ENCODE measurements around the gene LGR6.

The LGR6 gene

DNA sequence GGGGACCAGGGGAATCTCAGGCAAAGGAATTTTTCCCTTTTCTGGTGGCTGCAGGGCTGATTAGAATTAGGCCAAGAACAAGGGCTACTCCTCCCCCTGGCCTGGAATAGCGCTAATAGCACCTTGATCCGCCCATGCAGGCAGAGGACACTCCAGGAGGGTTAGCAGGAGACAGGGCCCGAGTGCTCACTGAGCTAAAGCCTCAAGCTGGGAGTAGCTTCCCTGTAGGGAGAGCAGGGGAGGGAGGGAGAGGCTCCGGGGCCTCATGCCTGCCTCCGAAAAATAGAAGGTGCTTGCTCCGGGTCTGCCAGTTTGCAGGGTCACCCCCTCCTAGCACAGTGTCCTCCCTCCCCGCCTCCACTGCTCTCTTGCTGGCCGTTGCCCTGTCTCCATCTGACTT lies 37.0 kb upstream of the LGR6 start:
- Histone ChIP-seq H4K91ac (ENCODE audit: low read depth, low read length) (no peak overlapping the region), H2BK120ac (ENCODE audit: insufficient read depth, low read length, poor library complexity) (no peak overlapping the region), H3K23ac (ENCODE audit: low read length) (no peak overlapping the region), H2BK12ac (ENCODE audit: low read length) (no peak overlapping the region), H3K18ac (ENCODE audit: low read length) (no peak overlapping the region), H3K27ac (ENCODE audit: low read depth, low read length) (no peak overlapping the region), H2BK5ac (ENCODE audit: low read depth, low read length, poor library complexity) (no peak overlapping the region), H3K27me3 (ENCODE audit: insufficient read depth, low read length) (no peaks in the 10 kb centered on the region), H3K4ac (ENCODE audit: low read depth, low read length) (no peak overlapping the region), H3K14ac (ENCODE audit: low read length) (no peak overlapping the region), H3K79me2 (ENCODE audit: control insufficient read depth, insufficient read depth, low read length, poor library complexity) (no peaks in the 10 kb centered on the region), H3K36me3 (ENCODE audit: control insufficient read depth in 1 of 2, insufficient read depth in 2 of 2, low read length in 2 of 2) (no peaks in the 10 kb centered on the region), H4K12ac (ENCODE audit: low read depth, low read length) (no peak overlapping the region), H3K79me1 (ENCODE audit: low read length) (no peaks in the 10 kb centered on the region), H3K4me1 (ENCODE audit: control insufficient read depth in 1 of 2, insufficient read depth in 2 of 2, low read length in 2 of 2) (peaks cover 0 to 3% of the 10 kb centered on the region in 2 experiments), H3K9ac (ENCODE audit: low read length) (no peak overlapping the region), H3K4me2 (ENCODE audit: low read length) (no peak overlapping the region), H3K4me3 (ENCODE audit: low read depth, low read length) (no peak overlapping the region), H3K9me3 (ENCODE audit: insufficient read depth, low read depth, low read length) (no peaks in the 10 kb centered on the region), H4K8ac (ENCODE audit: low read depth, low read length) (no peak overlapping the region), H2AFZ (ENCODE audit: insufficient read depth, low read length, poor library complexity) (no peak overlapping the region), H2AK5ac (ENCODE audit: low read length) (no peak overlapping the region)
- DNase-seq: no peak
- no CpG with 5 or more reads among the region's 8 CpGs for WGBS (ENCODE audit: extremely low coverage, insufficient coverage, insufficient read length)

GRCh38 chr1:202157945-202158344 lies 35.7 kb upstream of the LGR6 start:
- no peak overlapping the region for H2BK12ac ChIP-seq (ENCODE audit: low read length)
- no peak overlapping the region for H2AK5ac ChIP-seq (ENCODE audit: low read length)
- H3K4me1 ChIP-seq (ENCODE audit: control insufficient read depth in 1 of 2, insufficient read depth in 2 of 2, low read length in 2 of 2): peaks cover 2 to 3% of the 10 kb centered on the region in 2 experiments
- H3K18ac ChIP-seq (ENCODE audit: low read length): no peak overlapping the region
- H3K4me2 ChIP-seq (ENCODE audit: low read length): no peak overlapping the region
- no peak overlapping the region for H4K12ac ChIP-seq (ENCODE audit: low read depth, low read length)
- H3K4ac ChIP-seq (ENCODE audit: low read depth, low read length): no peak overlapping the region
- no peak overlapping the region for H4K91ac ChIP-seq (ENCODE audit: low read depth, low read length)
- H3K79me2 ChIP-seq (ENCODE audit: control insufficient read depth, insufficient read depth, low read length, poor library complexity): no peaks in the 10 kb centered on the region
- H3K4me3 ChIP-seq (ENCODE audit: low read depth, low read length): no peak overlapping the region
- H2BK5ac ChIP-seq (ENCODE audit: low read depth, low read length, poor library complexity): no peak overlapping the region
- no peak overlapping the region for H2AFZ ChIP-seq (ENCODE audit: insufficient read depth, low read length, poor library complexity)
- no peak overlapping the region for H3K23ac ChIP-seq (ENCODE audit: low read length)
- no peaks in the 10 kb centered on the region for H3K9me3 ChIP-seq (ENCODE audit: insufficient read depth, low read depth, low read length)
- H3K14ac ChIP-seq (ENCODE audit: low read length): no peak overlapping the region
- no CpG with 5 or more reads among the region's 10 CpGs for WGBS (ENCODE audit: extremely low coverage, insufficient coverage, insufficient read length)
- no peak overlapping the region for H2BK120ac ChIP-seq (ENCODE audit: insufficient read depth, low read length, poor library complexity)
- H4K8ac ChIP-seq (ENCODE audit: low read depth, low read length): no peak overlapping the region
- H3K27ac ChIP-seq (ENCODE audit: low read depth, low read length): no peak overlapping the region
- no peaks in the 10 kb centered on the region for H3K36me3 ChIP-seq (ENCODE audit: control insufficient read depth in 1 of 2, insufficient read depth in 2 of 2, low read length in 2 of 2)
- H3K9ac ChIP-seq (ENCODE audit: low read length): no peak overlapping the region
- no peak for DNase-seq
- H3K79me1 ChIP-seq (ENCODE audit: low read length): no peaks in the 10 kb centered on the region
- H3K27me3 ChIP-seq (ENCODE audit: insufficient read depth, low read length): no peaks in the 10 kb centered on the region

GRCh38 chr1:202158810-202159533 lies 34.6 kb upstream of the LGR6 start:
- Histone ChIP-seq H3K4ac (ENCODE audit: low read depth, low read length) (no peak overlapping the region), H3K9ac (ENCODE audit: low read length) (no peak overlapping the region), H3K18ac (ENCODE audit: low read length) (no peak overlapping the region), H4K91ac (ENCODE audit: low read depth, low read length) (no peak overlapping the region), H3K4me2 (ENCODE audit: low read length) (no peak overlapping the region), H3K79me1 (ENCODE audit: low read length) (no peaks in the 10 kb centered on the region), H3K9me3 (ENCODE audit: insufficient read depth, low read depth, low read length) (no peaks in the 10 kb centered on the region), H3K27ac (ENCODE audit: low read depth, low read length) (no peak overlapping the region), H4K12ac (ENCODE audit: low read depth, low read length) (no peak overlapping the region), H2BK12ac (ENCODE audit: low read length) (no peak overlapping the region), H2AK5ac (ENCODE audit: low read length) (no peak overlapping the region), H3K4me1 (ENCODE audit: control insufficient read depth in 1 of 2, insufficient read depth in 2 of 2, low read length in 2 of 2) (peaks cover 4 to 12% of the 10 kb centered on the region in 2 experiments), H3K27me3 (ENCODE audit: insufficient read depth, low read length) (no peaks in the 10 kb centered on the region), H3K79me2 (ENCODE audit: control insufficient read depth, insufficient read depth, low read length, poor library complexity) (no peaks in the 10 kb centered on the region), H2BK120ac (ENCODE audit: insufficient read depth, low read length, poor library complexity) (no peak overlapping the region), H4K8ac (ENCODE audit: low read depth, low read length) (no peak overlapping the region), H3K36me3 (ENCODE audit: control insufficient read depth in 1 of 2, insufficient read depth in 2 of 2, low read length in 2 of 2) (no peaks in the 10 kb centered on the region), H2AFZ (ENCODE audit: insufficient read depth, low read length, poor library complexity) (no peak overlapping the region), H3K14ac (ENCODE audit: low read length) (no peak overlapping the region), H2BK5ac (ENCODE audit: low read depth, low read length, poor library complexity) (no peak overlapping the region), H3K4me3 (ENCODE audit: low read depth, low read length) (no peak overlapping the region), H3K23ac (ENCODE audit: low read length) (no peak overlapping the region)
- no CpG with 5 or more reads among the region's 10 CpGs for WGBS (ENCODE audit: extremely low coverage, insufficient coverage, insufficient read length)
- DNase-seq: no peak

GRCh38 chr1:202159534-202160371 lies 33.8 kb upstream of the LGR6 start:
- Histone ChIP-seq H3K4me1 (ENCODE audit: control insufficient read depth in 1 of 2, insufficient read depth in 2 of 2, low read length in 2 of 2) (peaks cover 5 to 13% of the 10 kb centered on the region in 2 experiments), H3K14ac (ENCODE audit: low read length) (no peak overlapping the region), H4K12ac (ENCODE audit: low read depth, low read length) (no peak overlapping the region)

More at GRCh38 chr1:202159534-202160371, 33.8 kb upstream of the LGR6 start:
- Histone ChIP-seq H3K4ac (ENCODE audit: low read depth, low read length) (no peak overlapping the region), H3K79me1 (ENCODE audit: low read length) (no peaks in the 10 kb centered on the region), H4K8ac (ENCODE audit: low read depth, low read length) (no peak overlapping the region), H3K4me2 (ENCODE audit: low read length) (no peak overlapping the region), H3K9me3 (ENCODE audit: insufficient read depth, low read depth, low read length) (no peaks in the 10 kb centered on the region), H3K36me3 (ENCODE audit: control insufficient read depth in 1 of 2, insufficient read depth in 2 of 2, low read length in 2 of 2) (no peaks in the 10 kb centered on the region), H3K27me3 (ENCODE audit: insufficient read depth, low read length) (no peaks in the 10 kb centered on the region), H2BK5ac (ENCODE audit: low read depth, low read length, poor library complexity) (no peak overlapping the region), H2BK12ac (ENCODE audit: low read length) (no peak overlapping the region), H3K4me3 (ENCODE audit: low read depth, low read length) (no peak overlapping the region), H4K91ac (ENCODE audit: low read depth, low read length) (no peak overlapping the region), H2AFZ (ENCODE audit: insufficient read depth, low read length, poor library complexity) (no peak overlapping the region), H3K79me2 (ENCODE audit: control insufficient read depth, insufficient read depth, low read length, poor library complexity) (no peaks in the 10 kb centered on the region), H3K23ac (ENCODE audit: low read length) (no peak overlapping the region), H3K27ac (ENCODE audit: low read depth, low read length) (no peak overlapping the region), H3K9ac (ENCODE audit: low read length) (no peak overlapping the region), H2BK120ac (ENCODE audit: insufficient read depth, low read length, poor library complexity) (no peak overlapping the region), H3K18ac (ENCODE audit: low read length) (no peak overlapping the region), H2AK5ac (ENCODE audit: low read length) (no peak overlapping the region)
- no CpG with 5 or more reads among the region's 16 CpGs for WGBS (ENCODE audit: extremely low coverage, insufficient coverage, insufficient read length)
- no peak for DNase-seq

All from trophoblast cell (in vitro differentiated cells and primary cell).